HG03159 (cell line): ENCODE data around the gene AGK.
A peak's percentile ranks its signal among the peaks of the same experiment; 100 is the strongest.
"Not testable (repeated sequence)": the region's sequence is repeated elsewhere in the genome, so short reads cannot be mapped to it uniquely, and the experiment has no call there.

ENCODE experiments used
- ATAC-seq: cut with Tn5 transposase; IDR thresholded peaks from one replicate; pipeline ENCODE4 v1.9.1; 2021; ENCODE audit warnings: mild to moderate bottlenecking, moderate library complexity; ENCODE audit not compliant: unreplicated experiment

AGK gene

DNA sequence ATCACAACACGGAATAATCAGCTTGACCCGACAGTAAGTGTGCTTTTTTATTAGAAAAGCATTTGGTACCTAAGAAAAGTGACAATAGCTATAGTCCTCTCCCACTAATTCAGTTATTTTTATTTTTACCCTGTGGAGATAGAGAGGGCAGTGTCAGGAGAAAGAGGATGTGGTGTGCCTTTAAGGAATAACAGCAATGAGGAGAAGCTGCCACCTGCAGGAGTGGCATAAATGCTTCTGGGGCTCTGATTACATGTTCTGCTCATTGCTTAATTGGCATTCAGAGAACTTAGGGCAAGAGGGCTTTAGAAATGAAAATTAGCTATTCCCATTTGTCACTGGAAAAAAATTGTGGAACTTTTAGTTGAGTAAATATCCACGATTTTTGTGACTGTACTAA, 90.7 kb downstream of the AGK start:
- ATAC-seq, result no peak

- ATAC-seq, result no peak
Observed at GRCh38 chr7:141645188-141645587, 94.0 kb downstream of the AGK start.

DNA sequence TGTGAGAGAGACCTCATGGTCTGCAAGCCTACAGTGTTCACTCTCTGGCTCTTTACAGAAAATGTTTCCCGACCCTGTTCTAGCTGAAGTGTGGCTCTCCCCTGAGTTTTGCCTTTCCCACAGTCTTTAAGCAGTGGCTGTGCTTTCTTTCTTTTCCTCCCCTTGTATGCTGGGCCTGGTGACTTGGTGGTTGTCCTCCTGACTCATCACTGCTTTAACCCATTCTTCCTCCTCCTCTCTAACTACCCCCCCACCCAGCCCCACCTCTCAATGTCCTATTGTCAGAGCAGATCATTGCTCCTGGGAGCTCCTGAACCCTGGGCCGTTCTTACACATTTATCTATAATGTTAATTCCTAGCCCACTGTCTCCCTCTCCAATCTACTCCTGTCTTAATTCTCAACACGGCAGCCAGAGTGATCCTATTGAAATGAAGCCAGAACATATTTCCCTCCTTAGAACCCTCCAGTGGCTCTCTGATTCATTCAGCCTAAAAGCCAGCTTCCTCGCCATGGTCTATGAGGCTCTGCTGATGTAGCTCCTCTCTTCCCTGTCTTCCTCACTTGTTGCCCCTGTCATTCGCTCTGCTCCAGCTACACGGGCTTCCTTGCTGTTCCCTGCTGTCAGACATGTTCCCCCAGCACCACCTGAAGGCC, 95.7 kb downstream of the AGK start:
- ATAC-seq, result no peak

DNA sequence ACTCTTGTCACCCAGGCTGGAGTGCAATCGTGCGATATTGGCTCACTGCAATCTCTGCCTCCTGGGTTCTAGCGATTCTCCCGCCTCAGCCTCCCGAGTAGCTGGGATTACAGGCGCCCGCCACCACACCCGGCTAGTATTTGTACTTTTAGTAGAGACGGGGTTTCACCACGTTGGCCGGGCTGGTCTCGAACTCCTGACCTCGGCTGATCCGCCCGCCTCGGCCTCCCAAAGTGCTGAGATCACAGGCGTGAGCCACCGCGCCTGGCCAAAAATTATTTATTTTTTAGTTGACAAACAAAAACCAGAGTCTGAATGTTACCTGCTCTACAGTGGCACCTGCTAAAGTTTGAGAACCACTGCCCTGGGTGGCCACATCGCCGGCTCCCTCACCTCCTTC, 96.5 kb downstream of the AGK start:
- ATAC-seq, result not testable (repeated sequence)

GRCh38 chr7:141648276-141649114, 97.3 kb downstream of the AGK start:
- no peak for ATAC-seq

DNA sequence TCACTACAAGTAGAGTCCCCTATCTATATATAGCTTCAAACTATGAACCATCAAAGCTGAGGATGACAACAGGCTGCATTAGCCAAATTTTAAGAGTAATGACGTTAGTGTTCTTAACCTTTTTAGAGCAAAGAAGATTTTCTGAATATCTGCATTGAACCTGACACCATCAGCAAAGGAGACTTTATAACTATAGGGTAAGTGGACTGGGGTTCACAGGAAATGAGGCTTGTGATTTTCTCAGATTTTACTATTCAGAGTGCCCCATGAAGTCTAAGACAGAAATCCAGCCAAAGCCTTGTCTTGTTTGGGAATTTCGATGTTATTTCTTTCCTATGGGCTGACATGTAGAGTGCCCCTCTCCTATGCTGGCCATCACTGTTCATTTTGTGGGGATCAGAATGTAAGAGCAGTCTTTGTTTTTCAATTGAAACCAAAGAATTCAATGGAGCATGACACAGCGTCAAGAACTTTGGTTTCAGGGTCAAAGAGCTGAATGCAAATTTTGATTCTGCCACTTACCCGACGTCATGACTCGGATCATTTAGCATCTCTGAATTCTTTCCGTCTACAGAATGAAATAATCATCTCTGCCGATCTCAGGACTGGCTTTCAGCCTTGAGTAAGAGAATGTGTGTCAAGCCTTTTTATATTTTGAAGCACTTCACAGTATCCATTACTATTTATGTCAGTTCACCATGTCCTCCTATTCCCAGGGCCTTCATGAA, 98.1 kb downstream of the AGK start:
- ATAC-seq, result peak; percentile 62

- ATAC-seq, result peak; percentile 60
Observed at GRCh38 chr7:141649865-141650634, 98.8 kb downstream of the AGK start.

DNA sequence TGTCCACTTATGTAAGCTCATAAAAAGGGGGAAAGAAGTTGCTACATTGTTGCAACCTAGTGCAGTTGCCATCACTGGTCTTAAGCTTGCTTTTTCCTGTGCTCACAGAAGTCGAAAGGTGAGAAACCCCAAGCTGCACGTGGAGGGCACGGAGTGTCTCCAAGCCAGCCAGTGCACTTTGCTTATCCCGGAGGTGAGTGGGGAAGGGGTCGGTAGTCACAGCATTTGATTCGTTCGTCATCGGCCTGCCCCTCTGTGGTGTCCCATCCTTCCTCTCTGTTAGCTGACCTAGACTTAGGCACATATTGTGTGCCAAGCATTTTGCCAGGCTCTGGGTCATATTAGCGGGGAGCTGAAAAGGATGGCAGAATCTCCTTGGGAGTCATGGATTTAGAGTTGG, 100.2 kb downstream of the AGK start:
- no peak for ATAC-seq

GRCh38 chr7:141652691-141653090, 101.5 kb downstream of the AGK start:
- ATAC-seq, result no peak

GRCh38 chr7:141654551-141654950, 103.3 kb downstream of the AGK start:
- ATAC-seq, result peak; percentile 81

DNA sequence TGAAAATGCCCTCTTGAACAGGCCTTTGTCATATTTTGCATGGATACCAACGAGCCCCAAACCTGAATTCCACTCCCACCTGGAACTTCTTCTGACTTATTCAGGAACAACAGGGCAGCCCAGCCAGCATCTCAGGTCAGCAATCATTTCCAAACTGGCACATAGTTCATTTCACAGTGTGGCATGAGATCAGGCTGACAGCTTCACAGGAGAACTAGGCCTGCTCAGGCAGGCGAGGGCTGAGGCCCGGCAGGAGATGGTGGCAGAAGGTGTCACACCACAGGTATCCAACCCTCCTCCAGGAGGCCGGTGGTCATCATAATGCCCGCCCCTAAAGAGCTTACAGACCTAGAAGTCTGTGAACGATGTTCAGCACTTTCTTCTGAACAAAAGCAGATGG, 108.3 kb downstream of the AGK start:
- no peak for ATAC-seq

- no peak for ATAC-seq
Observed at GRCh38 chr7:141660259-141660658, 109.0 kb downstream of the AGK start.

DNA sequence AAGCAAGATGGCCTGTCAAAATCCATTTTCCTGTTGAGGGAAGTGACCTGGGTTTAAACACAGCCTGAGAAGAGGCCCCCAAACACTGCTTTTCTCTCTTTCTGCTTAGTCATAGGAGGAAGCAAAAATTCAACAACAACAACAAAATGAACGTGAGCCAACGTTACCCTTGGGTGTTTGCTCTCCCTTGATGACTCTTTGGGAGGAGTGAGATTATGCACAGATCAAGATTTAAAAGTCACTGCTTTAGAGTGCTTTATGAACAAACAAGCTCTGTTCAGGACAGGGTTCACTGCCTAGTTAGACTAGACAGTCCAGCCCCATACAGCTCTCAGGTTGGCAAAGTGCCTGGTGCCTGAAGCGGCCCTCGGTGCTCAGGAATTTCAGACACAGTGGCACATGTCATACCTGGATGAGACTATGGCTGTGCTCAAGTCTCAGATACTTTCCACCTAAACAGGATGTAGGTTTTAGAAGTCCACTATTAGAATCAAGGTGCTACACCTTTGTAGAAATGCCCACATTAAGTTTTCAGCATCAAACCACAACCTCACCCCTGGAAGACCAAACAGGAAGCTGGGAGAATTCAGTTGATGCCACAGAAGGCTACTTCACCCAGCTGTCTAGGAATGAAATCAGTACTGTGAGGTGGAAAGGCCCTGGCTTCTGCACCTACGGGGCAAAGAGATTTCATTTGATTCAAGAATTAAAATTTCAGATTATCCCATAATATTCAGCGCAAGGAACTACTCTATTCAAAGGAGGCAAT, 112.1 kb downstream of the AGK start:
- no peak for ATAC-seq

DNA sequence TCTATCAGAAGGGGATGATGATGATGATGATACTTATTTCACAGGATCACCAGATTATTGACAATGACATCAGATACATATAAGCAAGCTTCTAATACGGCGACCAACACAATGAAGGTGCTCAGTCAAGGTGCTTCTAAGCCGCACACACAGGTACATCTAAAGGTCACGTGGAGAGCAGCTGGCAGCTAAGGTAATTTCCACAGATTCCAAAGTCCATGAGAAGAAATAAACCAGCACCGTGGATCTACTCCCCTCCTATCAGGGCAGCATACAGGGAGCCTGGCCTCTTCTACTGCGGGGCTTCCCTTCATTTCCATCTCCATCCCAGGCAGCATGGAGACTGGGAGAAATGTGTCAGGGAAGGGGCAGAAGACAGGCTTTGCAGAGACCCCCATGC, 113.2 kb downstream of the AGK start:
- ATAC-seq, result no peak

GRCh38 chr7:141665208-141666035, 114.2 kb downstream of the AGK start:
- ATAC-seq, result no peak

GRCh38 chr7:141666071-141666470, 114.9 kb downstream of the AGK start:
- ATAC-seq, result no peak

DNA sequence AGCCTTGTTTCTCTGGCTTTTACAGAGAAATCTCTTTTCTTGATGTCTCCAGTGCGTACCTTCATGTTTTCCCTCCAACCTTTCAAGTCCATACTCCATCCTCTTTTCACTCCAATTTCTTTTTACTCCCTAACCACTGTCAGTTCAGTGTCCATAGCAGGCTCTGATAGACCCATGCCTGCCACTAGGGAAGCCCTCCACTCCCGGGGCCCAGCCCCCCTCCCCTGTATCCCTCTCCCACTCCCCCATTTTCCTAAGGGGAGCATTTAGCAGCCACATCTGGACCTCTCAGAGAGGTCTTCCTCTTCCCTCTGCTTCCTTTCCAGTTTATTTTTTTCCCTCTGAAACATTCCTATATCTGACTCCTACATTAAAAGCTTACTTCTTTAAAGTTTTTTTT, 117.6 kb downstream of the AGK start:
- ATAC-seq, result no peak

- ATAC-seq, result no peak
Observed at GRCh38 chr7:141671705-141672496, 120.7 kb downstream of the AGK start.

- no peak for ATAC-seq
Observed at GRCh38 chr7:141673346-141673745, 122.1 kb downstream of the AGK start.
